Psoas muscle (tissue), 8 donors: Measurements from ENCODE around the gene BRAT1. TPM values are rescaled to one million over a fixed set of nuclear protein-coding genes. Genes with fewer than 3 reads are reported as not detected.

Experiments
- ATAC-seq, 4 donors: fragments of 200-7000 bp; cut with Tn5 transposase; one replicate each; pipeline ENCODE4 v1.9.1; 2020; ENCODE audit warnings: moderate library complexity in 3 of 4, mild to moderate bottlenecking in 2 of 4
- DNase-seq, 2 donors: peaks; one replicate each; pipeline ENCODE4 v3.0.0-alpha.2; 2020
- H3K27ac ChIP-seq: fragments of 200-600 bp; one replicate; pipeline ENCODE4 v1.8.0; 2022
- H3K27me3 ChIP-seq, 3 donors: fragments of 200-600 bp in 1 of 3; one replicate each; pipeline versions ENCODE4 v1.6.1 to v1.8.0; 2013 to 2022; ENCODE audit warnings: low read length in 2 of 3, mild to moderate bottlenecking in 2 of 3, moderate library complexity in 1 of 3; ENCODE audit not compliant: insufficient read depth in 3 of 3
- H3K36me3 ChIP-seq, 2 donors: fragments of 200-600 bp in 1 of 2; one replicate each; pipeline versions ENCODE4 v1.6.1 to v1.8.0; 2013 to 2022; ENCODE audit warnings: low read depth in 1 of 2, mild to moderate bottlenecking in 1 of 2, moderate library complexity in 1 of 2; ENCODE audit not compliant: insufficient read depth in 1 of 2
- H3K4me1 ChIP-seq: fragments of 200-600 bp; one replicate; pipeline ENCODE4 v1.8.0; 2022
- H3K4me3 ChIP-seq: fragments of 200-600 bp; one replicate; pipeline ENCODE4 v1.8.0; 2022; ENCODE audit warnings: mild to moderate bottlenecking
- H3K9me3 ChIP-seq: fragments of 200-600 bp; one replicate; pipeline ENCODE4 v1.8.0; 2022
- WGBS, 3 donors: extraction: QIAGEN DNeasy Blood & Tissue Kit; methylation state at CpG; one replicate each; pipeline versions ENCODE4 v1.1.6 to v1.1.7; 2013; 5-methylcytosine and 5-hydroxymethylcytosine counted together
- intact Hi-C, 2 donors: fragments of 100-400 bp; cut with DNase I; formaldehyde crosslinking; loops; one replicate each; pipeline versions ENCODE4 v1.11.0 to v1.14.2; 2022
- polyA plus RNA-seq, 3 donors: library from polyadenylated mRNA; stranded (reverse); fragments of 200-250 nt; gene quantifications; one replicate each; pipeline ENCODE4 v1.2.3, GENCODE V29; 2013
- total RNA-seq, 4 donors: library from RNA; stranded (reverse); fragmentation: NEBNext Ultra II Directional in 2 of 4; extraction: Animal tissue kit (Norgen Biotek cat#: 25700) in 2 of 4; gene quantifications; one replicate each; pipeline versions ENCODE4 v1.2.1 to v1.2.4, GENCODE V29; 2021 to 2023
- TF ChIP-seq, protein P1 (sequence below): fragments of 200-600 bp; IDR thresholded peaks from one replicate; pipeline ENCODE4 v1.8.0; 2022; ENCODE audit warnings: antibody characterized with exemption
- donor health status: healthy with polysubstance abuse.
- donor health status: DM: no; HTN: no; CAD: no; lungs with moderate emphysema.
- donor health status: Bipolar disorder and iron deficiency.
- donor health status: healthy.
- donor health status: DM: yes; HTN: yes; CAD: no.
- donor health status: DM: no; HTN: no; CAD: no.
- donor health status: DM: no; HTN: no; CAD: no.
- donor health status: DM: yes; HTN: yes; CAD: no.

The BRAT1 gene
- total and polyA plus RNA-seq, 7 donors, result 11.9 to 14.8 (median 13.2) TPM

DNA sequence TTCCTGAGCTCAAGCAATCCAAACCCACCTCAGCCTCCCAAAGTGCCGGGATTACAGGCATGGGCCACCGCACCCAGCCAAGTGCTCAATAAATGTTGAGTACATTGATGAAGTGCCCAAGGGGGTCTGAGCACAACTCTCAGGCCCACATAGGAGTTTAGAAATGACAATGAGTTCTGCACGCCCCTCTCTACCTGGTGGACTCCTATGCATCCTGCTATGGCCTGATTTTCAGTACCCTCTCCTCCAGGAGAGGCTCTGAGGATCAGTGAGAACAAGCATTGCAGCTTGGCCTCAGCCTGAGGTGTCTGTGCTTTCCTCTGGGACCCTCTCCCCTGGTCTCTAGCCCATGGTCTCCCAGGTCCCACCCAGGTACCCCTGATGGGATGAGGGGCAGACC, 58.3 kb downstream of the BRAT1 start:
- peaks cover 5% of the 10 kb centered on the region for H3K4me1 ChIP-seq
- 86 to 98% (median 91%) methylated on average over 3 of the region's 3 CpGs for WGBS, 3 donors
- peaks cover 0 to 41% (median 8%) of the 10 kb centered on the region in 3 donors for H3K27me3 ChIP-seq
- intact Hi-C loops, result no loop called here
- no peaks in the 10 kb centered on the region for H3K9me3 ChIP-seq
- H3K4me3 ChIP-seq, result no peak overlapping the region
- TF ChIP-seq, protein P1, sequence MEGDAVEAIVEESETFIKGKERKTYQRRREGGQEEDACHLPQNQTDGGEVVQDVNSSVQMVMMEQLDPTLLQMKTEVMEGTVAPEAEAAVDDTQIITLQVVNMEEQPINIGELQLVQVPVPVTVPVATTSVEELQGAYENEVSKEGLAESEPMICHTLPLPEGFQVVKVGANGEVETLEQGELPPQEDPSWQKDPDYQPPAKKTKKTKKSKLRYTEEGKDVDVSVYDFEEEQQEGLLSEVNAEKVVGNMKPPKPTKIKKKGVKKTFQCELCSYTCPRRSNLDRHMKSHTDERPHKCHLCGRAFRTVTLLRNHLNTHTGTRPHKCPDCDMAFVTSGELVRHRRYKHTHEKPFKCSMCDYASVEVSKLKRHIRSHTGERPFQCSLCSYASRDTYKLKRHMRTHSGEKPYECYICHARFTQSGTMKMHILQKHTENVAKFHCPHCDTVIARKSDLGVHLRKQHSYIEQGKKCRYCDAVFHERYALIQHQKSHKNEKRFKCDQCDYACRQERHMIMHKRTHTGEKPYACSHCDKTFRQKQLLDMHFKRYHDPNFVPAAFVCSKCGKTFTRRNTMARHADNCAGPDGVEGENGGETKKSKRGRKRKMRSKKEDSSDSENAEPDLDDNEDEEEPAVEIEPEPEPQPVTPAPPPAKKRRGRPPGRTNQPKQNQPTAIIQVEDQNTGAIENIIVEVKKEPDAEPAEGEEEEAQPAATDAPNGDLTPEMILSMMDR, result no peak
- H3K36me3 ChIP-seq, result no peaks in the 10 kb centered on the region
- DNase-seq (no peak), ATAC-seq (no peak)
- H3K27ac ChIP-seq, result no peak overlapping the region

DNA sequence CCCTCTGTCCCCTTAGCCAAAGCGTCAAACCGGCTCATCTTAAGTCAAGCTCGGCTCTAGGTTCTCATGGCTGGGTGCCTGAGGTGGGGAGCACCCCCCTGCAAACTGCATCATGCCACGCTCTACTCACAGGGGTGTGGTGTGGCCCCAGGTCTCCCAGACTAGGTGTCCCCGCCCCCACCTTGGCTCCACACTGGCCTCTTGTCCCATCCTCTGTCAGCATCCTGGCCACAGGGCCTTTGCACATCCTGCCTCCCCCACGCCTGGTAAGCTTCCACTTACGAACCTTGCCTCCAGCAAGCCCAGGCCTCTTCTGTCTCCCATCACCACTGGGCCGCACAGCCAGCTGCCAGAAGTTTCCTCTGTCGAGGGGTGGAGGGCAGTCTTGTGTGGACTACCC, 58.9 kb downstream of the BRAT1 start:
- intact Hi-C loops, result no loop called here
- TF ChIP-seq, protein P1, result no peak
- peaks cover 0 to 41% (median 8%) of the 10 kb centered on the region in 3 donors for H3K27me3 ChIP-seq
- WGBS, 3 donors, result 56 to 66% (median 62%) methylated on average over 9 of the region's 9 CpGs
- ATAC-seq (no peak), DNase-seq (no peak)
- no peaks in the 10 kb centered on the region for H3K9me3 ChIP-seq
- H3K4me1 ChIP-seq, result peaks cover 5% of the 10 kb centered on the region
- no peak overlapping the region for H3K4me3 ChIP-seq
- no peaks in the 10 kb centered on the region for H3K36me3 ChIP-seq
- H3K27ac ChIP-seq, result no peak overlapping the region

DNA sequence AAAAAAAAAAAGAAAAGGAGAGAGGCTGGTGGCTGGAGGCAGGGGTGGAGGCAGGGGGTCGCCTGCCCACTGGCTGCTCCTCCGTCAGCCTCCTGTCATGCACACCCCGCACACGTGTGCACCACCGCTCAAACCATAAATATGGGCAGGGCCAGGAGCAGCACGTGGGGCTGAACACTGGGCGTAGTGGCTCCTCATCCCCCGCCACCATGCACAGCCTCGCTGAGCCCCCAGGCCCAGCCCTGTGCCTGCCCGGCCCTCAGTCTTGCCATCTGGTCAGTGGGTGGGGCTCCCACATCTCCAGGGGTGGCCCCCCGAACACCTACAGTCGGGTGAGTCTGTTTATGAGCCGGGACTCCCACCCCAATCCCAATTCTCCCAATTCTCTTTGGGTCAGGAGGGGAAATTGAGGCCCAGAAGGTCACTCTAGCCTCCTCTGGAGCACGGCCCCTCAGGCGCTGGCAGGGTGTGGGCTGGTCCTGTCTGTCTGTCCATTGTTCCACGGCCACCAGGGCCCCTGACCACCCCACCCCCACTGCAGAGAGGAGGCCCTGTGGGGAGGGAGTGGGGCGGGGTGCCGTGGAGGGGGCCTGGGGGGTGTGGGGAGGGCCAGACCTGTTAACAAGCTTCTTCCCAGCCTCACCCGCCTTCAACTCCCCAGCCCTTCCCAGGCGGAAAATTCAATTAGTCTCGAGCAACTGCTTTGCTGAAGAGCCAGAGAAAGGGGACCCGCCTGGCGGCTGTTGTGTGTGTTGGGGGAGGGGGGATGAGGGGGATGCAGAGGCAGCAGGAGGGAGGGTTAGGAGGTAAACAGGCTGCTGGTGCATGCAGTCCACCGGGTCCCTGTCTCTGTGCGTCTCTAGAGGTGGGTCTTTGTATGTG, 59.7 kb downstream of the BRAT1 start:
- DNase-seq (no peak), ATAC-seq (no peak)
- H3K27me3 ChIP-seq, result peaks cover 0 to 41% (median 11%) of the 10 kb centered on the region in 3 donors
- H3K4me3 ChIP-seq, result no peak overlapping the region
- H3K9me3 ChIP-seq, result no peaks in the 10 kb centered on the region
- WGBS, 3 donors, result 52 to 61% (median 58%) methylated on average over 22 to 25 of the region's 25 CpGs
- no peak overlapping the region for H3K27ac ChIP-seq
- no peaks in the 10 kb centered on the region for H3K36me3 ChIP-seq
- TF ChIP-seq, protein P1, result no peak
- H3K4me1 ChIP-seq, result peaks cover 5% of the 10 kb centered on the region
- intact Hi-C loops, result no loop called here

DNA sequence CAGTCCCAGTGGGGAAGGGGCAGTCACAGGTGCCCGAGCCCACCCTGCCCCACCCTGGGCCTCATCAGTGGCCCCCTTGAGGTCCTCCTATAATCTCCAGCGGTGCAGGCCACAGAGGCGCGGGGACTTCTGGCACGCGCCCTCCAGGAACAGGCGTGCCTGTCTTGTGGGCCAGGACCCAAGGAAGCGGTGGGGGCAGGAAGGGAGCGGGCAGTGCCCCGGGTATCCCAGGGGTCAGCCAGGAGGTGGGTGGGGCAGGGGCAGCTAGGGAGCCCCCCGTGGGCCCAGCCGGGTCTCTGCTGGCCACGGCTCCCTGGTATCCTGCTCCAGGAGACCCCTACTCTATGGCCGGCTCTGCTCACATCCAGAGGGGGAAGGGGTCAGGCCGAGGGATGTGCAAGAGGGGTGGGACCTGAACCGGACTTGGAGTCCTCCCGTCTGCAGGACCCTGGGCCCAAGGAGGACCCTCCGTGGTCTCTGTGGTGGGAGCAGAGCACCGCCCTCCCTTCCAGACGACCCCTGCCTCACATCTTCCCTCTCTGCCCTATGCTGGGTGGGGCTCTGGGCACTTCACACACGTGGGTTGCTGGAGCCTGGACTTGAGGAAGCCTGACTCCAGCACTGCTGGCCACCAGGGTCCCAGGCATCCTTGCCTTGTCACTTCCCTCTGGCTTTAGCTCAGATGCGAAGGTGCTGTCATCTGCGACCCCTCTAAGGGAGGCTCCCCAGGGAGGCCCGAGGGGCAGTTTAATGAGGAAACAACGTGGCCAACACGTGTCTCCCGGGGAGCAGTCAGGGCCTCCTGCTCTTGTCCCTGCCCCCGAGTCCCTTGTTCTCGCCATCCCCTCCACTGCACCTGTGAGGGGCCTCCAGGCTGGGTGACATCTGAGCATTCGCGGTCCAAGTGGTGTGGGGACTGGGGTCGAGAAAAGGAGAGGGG, 60.9 kb downstream of the BRAT1 start:
- DNase-seq (no peak), ATAC-seq (peak in 1 of 4 donors; percentile 23)
- no peaks in the 10 kb centered on the region for H3K9me3 ChIP-seq
- no peak overlapping the region for H3K4me3 ChIP-seq
- no peaks in the 10 kb centered on the region for H3K36me3 ChIP-seq
- TF ChIP-seq, protein P1, result no peak
- H3K27ac ChIP-seq, result no peak overlapping the region
- intact Hi-C loops, result no loop called here
- H3K4me1 ChIP-seq, result peaks cover 5% of the 10 kb centered on the region
- H3K27me3 ChIP-seq, result peaks cover 0 to 41% (median 11%) of the 10 kb centered on the region in 3 donors
- WGBS, 3 donors, result 45 to 51% (median 49%) methylated on average over 27 to 32 of the region's 32 CpGs
